ENCODE data around the gene CFAP97D2. TPM values are rescaled to one million over a fixed set of nuclear protein-coding genes. Genes with fewer than 3 reads are reported as not detected.
A peak's percentile ranks its signal among the peaks of the same experiment; 100 is the strongest.

Gene CFAP97D2
- total RNA-seq, 1 experiment from 2014 or later, result not detected

DNA sequence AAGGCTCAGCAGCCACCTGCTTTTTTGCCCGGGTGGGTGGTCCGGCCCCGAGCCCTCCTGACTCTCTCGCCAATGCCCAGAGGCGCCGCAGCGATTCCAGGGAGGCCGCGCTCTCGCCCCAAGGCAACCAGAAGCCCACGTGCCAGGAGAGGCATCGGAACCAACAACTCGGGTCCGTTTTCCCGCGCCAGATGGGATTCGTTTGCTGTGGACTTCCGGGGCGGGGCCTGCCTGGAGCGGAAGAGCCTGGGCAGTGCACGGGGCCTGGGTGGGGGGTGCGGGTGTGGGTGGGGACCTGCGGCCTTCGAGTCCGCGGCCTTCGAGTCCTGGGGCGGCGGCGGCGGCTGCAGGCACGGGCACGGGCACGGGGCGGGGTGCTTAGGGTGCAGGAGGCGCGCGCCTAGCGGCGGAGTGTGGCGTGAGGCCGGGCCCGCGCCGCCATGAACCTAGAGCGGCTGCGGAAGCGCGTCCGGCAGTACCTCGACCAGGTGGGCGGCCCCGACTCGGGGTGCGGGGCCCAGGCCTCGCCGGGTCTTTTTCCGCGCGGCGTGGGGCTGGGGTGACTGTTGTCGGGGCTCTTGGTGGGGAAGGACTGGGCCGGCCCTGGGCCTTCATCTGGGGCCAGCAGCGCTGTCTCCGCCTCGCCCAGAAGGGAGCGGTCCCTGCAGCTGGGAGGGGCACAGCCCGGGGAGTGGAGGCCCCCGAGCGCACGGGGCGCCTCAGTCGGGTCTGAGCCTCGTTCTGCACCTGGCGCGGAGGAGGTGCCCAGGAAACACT lies 55.8 kb downstream of the CFAP97D2 start, which contains the start of gene CDC16 (continued):
- TF ChIP-seq SP1 (CRISPR knock-in tag; conservative IDR thresholded peaks at IDR 0.05) (peak; percentile 97), ZNF317 (CRISPR knock-in tag; IDR thresholded peaks at IDR 0.05; ENCODE audit: borderline replicate concordance, low read depth) (0 out of 2 replicates have a peak, but pooled peaks have one; percentile 52), ZNF138 (CRISPR knock-in tag; conservative IDR thresholded peaks at IDR 0.05) (peak; percentile 64; the same call in 1 of the 2 replicates), ELF4 (CRISPR knock-in tag; IDR thresholded peaks at IDR 0.05; ENCODE audit: low read depth) (no peak; the same call in 1 of the 2 replicates), CREM (CRISPR knock-in tag; IDR thresholded peaks at IDR 0.05) (peak; percentile 57; the same call in 1 of the 2 replicates), CBFB (CRISPR knock-in tag; IDR thresholded peaks at IDR 0.05; ENCODE audit: low read depth) (peak; percentile 86; the same call in 1 of the 2 replicates), NFE2L1 (CRISPR knock-in tag; IDR thresholded peaks at IDR 0.05) (peak; percentile 95), FOXP4 (CRISPR knock-in tag; IDR thresholded peaks at IDR 0.05) (peak; percentile 95), MAX (CRISPR knock-in tag; IDR thresholded peaks at IDR 0.05) (peak; percentile 99), NR1H2 (CRISPR knock-in tag; IDR thresholded peaks at IDR 0.05) (no peak), GABPB1 (CRISPR knock-in tag; IDR thresholded peaks at IDR 0.05) (peak; percentile 90), GRHL2 (CRISPR knock-in tag; IDR thresholded peaks at IDR 0.05; ENCODE audit: insufficient replicate concordance, severe bottlenecking) (no peak), PRDM15 (CRISPR knock-in tag; IDR thresholded peaks at IDR 0.05) (no peak), ZBTB43 (CRISPR knock-in tag; IDR thresholded peaks at IDR 0.05) (peak; percentile 80; the same call in 1 of the 2 replicates), E2F1 (CRISPR knock-in tag; IDR thresholded peaks at IDR 0.05) (peak; percentile 93), CREB1 (CRISPR knock-in tag; IDR thresholded peaks at IDR 0.05) (peak; percentile 88; the same call in 1 of the 2 replicates), RORB (CRISPR knock-in tag; IDR thresholded peaks at IDR 0.05) (no peak)
- TF ChIP-seq, protein P1, sequence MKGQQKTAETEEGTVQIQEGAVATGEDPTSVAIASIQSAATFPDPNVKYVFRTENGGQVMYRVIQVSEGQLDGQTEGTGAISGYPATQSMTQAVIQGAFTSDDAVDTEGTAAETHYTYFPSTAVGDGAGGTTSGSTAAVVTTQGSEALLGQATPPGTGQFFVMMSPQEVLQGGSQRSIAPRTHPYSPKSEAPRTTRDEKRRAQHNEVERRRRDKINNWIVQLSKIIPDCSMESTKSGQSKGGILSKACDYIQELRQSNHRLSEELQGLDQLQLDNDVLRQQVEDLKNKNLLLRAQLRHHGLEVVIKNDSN (CRISPR knock-in tag; IDR thresholded peaks at IDR 0.05), result peak; percentile 77
- TF ChIP-seq, protein P2, sequence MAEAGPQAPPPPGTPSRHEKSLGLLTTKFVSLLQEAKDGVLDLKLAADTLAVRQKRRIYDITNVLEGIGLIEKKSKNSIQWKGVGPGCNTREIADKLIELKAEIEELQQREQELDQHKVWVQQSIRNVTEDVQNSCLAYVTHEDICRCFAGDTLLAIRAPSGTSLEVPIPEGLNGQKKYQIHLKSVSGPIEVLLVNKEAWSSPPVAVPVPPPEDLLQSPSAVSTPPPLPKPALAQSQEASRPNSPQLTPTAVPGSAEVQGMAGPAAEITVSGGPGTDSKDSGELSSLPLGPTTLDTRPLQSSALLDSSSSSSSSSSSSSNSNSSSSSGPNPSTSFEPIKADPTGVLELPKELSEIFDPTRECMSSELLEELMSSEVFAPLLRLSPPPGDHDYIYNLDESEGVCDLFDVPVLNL (CRISPR knock-in tag; IDR thresholded peaks at IDR 0.05; ENCODE audit: borderline replicate concordance, low read depth), result 0 out of 2 replicates have a peak, but pooled peaks have one; percentile 37
- TF ChIP-seq, protein P3, sequence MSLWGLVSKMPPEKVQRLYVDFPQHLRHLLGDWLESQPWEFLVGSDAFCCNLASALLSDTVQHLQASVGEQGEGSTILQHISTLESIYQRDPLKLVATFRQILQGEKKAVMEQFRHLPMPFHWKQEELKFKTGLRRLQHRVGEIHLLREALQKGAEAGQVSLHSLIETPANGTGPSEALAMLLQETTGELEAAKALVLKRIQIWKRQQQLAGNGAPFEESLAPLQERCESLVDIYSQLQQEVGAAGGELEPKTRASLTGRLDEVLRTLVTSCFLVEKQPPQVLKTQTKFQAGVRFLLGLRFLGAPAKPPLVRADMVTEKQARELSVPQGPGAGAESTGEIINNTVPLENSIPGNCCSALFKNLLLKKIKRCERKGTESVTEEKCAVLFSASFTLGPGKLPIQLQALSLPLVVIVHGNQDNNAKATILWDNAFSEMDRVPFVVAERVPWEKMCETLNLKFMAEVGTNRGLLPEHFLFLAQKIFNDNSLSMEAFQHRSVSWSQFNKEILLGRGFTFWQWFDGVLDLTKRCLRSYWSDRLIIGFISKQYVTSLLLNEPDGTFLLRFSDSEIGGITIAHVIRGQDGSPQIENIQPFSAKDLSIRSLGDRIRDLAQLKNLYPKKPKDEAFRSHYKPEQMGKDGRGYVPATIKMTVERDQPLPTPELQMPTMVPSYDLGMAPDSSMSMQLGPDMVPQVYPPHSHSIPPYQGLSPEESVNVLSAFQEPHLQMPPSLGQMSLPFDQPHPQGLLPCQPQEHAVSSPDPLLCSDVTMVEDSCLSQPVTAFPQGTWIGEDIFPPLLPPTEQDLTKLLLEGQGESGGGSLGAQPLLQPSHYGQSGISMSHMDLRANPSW (CRISPR knock-in tag; conservative IDR thresholded peaks at IDR 0.05; ENCODE audit: low read depth), result no peak
- TF ChIP-seq, protein P4, sequence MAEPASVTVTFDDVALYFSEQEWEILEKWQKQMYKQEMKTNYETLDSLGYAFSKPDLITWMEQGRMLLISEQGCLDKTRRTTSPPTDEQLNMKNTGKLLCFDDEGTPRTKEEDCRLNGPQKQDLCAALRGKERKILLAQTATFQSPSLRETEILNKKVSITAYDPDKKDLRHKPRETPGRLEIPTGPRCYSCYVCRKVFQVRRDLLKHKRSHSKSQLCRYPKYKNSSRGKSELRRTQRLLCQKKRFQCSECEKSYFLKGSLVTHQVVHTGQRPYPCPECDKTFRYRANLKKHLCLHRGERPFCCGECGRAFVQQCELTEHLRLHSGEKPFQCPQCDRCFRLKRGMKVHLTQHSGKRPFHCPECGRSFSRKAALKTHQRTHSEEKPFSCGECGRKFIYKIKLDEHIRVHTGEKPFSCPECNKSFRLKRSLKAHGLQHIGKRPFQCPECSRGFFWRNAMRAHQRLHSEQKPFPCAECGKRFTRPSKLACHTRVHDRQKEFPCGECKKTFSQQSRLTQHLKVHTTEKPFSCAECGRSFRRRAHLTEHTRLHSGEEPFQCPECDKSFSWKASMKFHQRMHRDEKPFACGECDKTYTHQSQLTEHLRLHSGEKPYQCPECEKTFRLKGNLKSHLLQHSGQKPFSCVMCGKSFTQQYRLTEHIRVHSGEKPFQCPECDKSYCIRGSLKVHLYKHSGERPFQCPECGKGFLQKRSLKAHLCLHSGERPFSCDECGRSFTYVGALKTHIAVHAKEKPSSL (CRISPR knock-in tag; conservative IDR thresholded peaks at IDR 0.05), result no peak

Measured in WTC11 (cell line).